PFSK-1 (cell line): ENCODE results near the gene IFNA1.

Experiments
- POLR2AphosphoS5 ChIP-seq: IDR thresholded peaks from 2 replicates; pipeline ENCODE4 v1.6.1; 2012; ENCODE audit warnings: low read depth, mild to moderate bottlenecking, control low read depth, low read length, moderate library complexity
- TF ChIP-seq, protein P1 (sequence below), 2 experiments: IDR thresholded peaks; 2 replicates each; pipeline versions ENCODE4 v1.6.1 to v1.8.0; 2011 to 2012; ENCODE audit warnings: low read depth in 2 of 2, low read length in 2 of 2, control low read depth in 1 of 2, inconsistent platforms in 1 of 2, mild to moderate bottlenecking in 1 of 2, moderate library complexity in 1 of 2; ENCODE audit not compliant: insufficient read depth in 1 of 2

DNA sequence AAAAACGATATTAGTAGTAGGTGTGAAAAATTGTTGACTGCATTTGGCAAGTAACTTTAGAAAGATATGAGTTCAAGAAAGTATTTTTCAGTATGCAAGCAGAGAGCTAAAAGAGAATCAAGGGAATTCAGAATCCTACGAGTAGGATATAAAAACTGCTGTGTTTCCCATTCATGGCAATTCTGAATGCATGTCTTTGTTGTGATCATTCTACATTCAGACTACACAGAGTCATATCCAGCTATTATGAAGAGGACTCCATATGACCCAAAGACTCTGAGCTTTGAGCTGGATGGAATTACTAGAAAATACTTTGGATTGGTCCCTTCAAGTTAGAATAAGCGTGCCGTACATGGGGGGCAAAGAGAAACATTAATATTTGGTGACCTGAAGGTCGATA is 29.9 kb downstream of the IFNA1 start:
- TF ChIP-seq, protein P1, sequence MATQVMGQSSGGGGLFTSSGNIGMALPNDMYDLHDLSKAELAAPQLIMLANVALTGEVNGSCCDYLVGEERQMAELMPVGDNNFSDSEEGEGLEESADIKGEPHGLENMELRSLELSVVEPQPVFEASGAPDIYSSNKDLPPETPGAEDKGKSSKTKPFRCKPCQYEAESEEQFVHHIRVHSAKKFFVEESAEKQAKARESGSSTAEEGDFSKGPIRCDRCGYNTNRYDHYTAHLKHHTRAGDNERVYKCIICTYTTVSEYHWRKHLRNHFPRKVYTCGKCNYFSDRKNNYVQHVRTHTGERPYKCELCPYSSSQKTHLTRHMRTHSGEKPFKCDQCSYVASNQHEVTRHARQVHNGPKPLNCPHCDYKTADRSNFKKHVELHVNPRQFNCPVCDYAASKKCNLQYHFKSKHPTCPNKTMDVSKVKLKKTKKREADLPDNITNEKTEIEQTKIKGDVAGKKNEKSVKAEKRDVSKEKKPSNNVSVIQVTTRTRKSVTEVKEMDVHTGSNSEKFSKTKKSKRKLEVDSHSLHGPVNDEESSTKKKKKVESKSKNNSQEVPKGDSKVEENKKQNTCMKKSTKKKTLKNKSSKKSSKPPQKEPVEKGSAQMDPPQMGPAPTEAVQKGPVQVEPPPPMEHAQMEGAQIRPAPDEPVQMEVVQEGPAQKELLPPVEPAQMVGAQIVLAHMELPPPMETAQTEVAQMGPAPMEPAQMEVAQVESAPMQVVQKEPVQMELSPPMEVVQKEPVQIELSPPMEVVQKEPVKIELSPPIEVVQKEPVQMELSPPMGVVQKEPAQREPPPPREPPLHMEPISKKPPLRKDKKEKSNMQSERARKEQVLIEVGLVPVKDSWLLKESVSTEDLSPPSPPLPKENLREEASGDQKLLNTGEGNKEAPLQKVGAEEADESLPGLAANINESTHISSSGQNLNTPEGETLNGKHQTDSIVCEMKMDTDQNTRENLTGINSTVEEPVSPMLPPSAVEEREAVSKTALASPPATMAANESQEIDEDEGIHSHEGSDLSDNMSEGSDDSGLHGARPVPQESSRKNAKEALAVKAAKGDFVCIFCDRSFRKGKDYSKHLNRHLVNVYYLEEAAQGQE (IDR thresholded peaks at IDR 0.05; ENCODE audit: insufficient read depth in 1 of 2, low read depth in 2 of 2, low read length in 2 of 2): no peak
- TF ChIP-seq POLR2AphosphoS5: no peak
